Activated B cell treated with CpG ODN at 0.5 μM for 24 hours (primary cell): ENCODE results near the gene NINJ2. TPM values are rescaled to one million over a fixed set of nuclear protein-coding genes. Genes with fewer than 3 reads are reported as not detected.

Experiments used
- ATAC-seq: fragments of 200-7000 bp; cut with Tn5 transposase; one replicate; pipeline ENCODE4 v1.10.0; 2021; ENCODE audit warnings: low read depth, mild to moderate bottlenecking, moderate library complexity
- CTCF ChIA-PET: fragments of 350-600 bp; sonication (Branson Sonifier 250); formaldehyde crosslinking; loops from one replicate; lab custom pipeline; 2021; ENCODE audit warnings: antibody characterized with exemption; lab: Charles Lee
- POLR2A ChIA-PET: fragments of 350-600 bp; sonication (Branson Sonifier 250); formaldehyde crosslinking; loops from one replicate; lab custom pipeline; 2021; ENCODE audit warnings: antibody characterized with exemption; lab: Charles Lee
- DNase-seq: peaks from one replicate; pipeline ENCODE4 v3.0.0; 2022
- H3K27ac Mint-ChIP-seq: one replicate; pipeline ENCODE4 v1.8.0; 2020; ENCODE audit warnings: mixed read lengths
- H3K27me3 Mint-ChIP-seq: one replicate; pipeline ENCODE4 v1.8.0; 2021; ENCODE audit warnings: mixed read lengths
- H3K36me3 Mint-ChIP-seq: one replicate; pipeline ENCODE4 v1.8.0; 2021; ENCODE audit warnings: low read depth, mixed read lengths
- H3K4me1 Mint-ChIP-seq: one replicate; pipeline ENCODE4 v1.8.0; 2021; ENCODE audit warnings: mixed read lengths
- H3K4me3 Mint-ChIP-seq: one replicate; pipeline ENCODE4 v1.8.0; 2020; ENCODE audit warnings: mild to moderate bottlenecking, mixed read lengths
- H3K9me3 Mint-ChIP-seq: one replicate; pipeline ENCODE4 v1.8.0; 2020; ENCODE audit warnings: mixed read lengths
- CTCF ChIP-seq: fragments of 200-600 bp; IDR thresholded peaks from one replicate; pipeline ENCODE4 v1.8.0; 2022; ENCODE audit warnings: antibody characterized with exemption, mild to moderate bottlenecking
- intact Hi-C: fragments of 100-400 bp; cut with micrococcal nuclease; formaldehyde crosslinking; loops from one replicate; pipeline ENCODE4 v1.15.1; 2024
- total RNA-seq: library from RNA; stranded (reverse); gene quantifications from 2 replicates; pipeline ENCODE4 v1.2.3, GENCODE V29; 2022

Gene NINJ2
- total RNA-seq, 1 donor from 2014 or later: 3.6 TPM

DNA sequence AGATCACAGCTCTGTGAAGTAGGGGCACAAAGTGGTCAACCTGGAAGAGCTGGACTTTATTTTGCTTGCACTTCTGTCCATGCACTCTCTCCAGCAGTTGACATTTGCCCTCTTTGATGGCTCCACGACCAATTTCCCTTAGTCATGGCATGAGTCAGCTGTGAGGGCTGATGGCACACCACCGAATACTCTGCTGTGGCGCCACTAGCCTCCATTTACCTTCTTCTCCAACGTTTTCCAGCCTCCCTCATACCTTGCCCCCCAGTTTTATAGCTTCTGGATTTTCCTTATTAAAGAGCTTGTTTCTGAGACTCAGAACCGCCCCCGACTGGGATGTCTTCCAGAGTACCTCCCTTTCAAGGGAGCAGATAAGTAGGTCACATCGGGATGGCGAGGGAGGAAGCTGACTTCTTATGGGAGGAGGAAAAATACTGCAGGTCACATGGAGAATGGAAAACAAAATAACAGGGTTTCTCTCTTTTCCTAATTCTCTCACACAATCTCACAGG is 17.6 kb downstream of the NINJ2 start:
- no peak for TF ChIP-seq CTCF
- POLR2A ChIA-PET: no interaction called here
- ATAC-seq (no peak), DNase-seq (no peak)
- Mint-ChIP-seq H3K9me3 (no peaks in the 10 kb centered on the region), H3K27ac (no peak overlapping the region), H3K36me3 (peaks cover 14% of the 10 kb centered on the region), H3K4me1 (peaks cover 41% of the 10 kb centered on the region), H3K4me3 (no peak overlapping the region), H3K27me3 (no peaks in the 10 kb centered on the region)
- CTCF ChIA-PET: interaction anchor here (0.6 to 1.6 kb wide), 3 partner anchors 21 to 169 kb away, joined by 3 to 6 read pairs (median 3); no protein-coding TSS in a partner anchor
- intact Hi-C loops: no loop called here

DNA sequence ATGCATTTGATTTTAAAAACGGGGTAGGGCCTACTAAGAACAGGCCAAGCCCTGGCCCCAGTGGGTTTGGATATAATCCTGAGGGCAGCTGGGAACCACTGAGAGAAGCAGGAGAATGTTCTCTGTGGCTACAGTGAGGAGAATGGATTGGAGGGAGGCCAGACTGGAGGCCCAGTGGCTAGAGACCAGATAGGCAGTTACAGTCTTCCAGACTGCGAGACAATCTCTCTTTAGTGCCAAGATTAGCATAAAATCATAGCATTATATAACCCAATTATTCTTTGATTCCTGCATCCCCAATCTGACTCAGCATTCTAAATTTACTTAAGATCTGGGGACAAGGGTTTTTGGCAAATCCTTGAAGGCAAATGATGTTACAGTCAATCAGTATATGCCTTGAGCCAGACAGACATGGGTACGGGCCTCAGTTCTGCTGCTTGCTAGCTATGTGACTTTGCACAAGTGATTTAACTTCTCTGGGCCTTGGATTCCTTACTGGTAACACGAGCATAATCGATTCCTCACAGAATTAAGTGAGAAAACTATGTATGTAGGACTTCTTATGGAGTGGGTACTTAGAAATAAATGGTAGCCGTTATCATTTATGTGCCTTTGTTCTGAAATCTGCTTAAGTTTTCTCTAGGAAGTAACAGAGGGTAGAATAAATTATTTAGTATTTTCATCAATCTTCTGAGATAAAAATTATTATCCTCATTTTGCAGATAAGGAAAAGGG is 18.3 kb downstream of the NINJ2 start:
- H3K36me3 Mint-ChIP-seq: peaks cover 14% of the 10 kb centered on the region
- peaks cover 44% of the 10 kb centered on the region for H3K4me1 Mint-ChIP-seq
- POLR2A ChIA-PET: interaction anchor here (3.7 to 3.8 kb wide), 2 partner anchors 23 to 28 kb away, joined by 34 to 67 read pairs; no protein-coding TSS in a partner anchor
- no peaks in the 10 kb centered on the region for H3K27me3 Mint-ChIP-seq
- CTCF ChIA-PET: interaction anchor here (0.6 to 3.2 kb wide), 6 partner anchors 20 to 169 kb away, joined by 3 to 12 read pairs (median 3); no protein-coding TSS in a partner anchor
- ATAC-seq: no peak
- intact Hi-C loops: loop anchor here (1.0 kb wide), 1 partner anchor 7 kb away; no protein-coding TSS in a partner anchor
- TF ChIP-seq CTCF: no peak
- H3K27ac Mint-ChIP-seq: peak overlapping the region; percentile 96
- H3K4me3 Mint-ChIP-seq: no peak overlapping the region
- DNase-seq: no peak
- no peaks in the 10 kb centered on the region for H3K9me3 Mint-ChIP-seq

DNA sequence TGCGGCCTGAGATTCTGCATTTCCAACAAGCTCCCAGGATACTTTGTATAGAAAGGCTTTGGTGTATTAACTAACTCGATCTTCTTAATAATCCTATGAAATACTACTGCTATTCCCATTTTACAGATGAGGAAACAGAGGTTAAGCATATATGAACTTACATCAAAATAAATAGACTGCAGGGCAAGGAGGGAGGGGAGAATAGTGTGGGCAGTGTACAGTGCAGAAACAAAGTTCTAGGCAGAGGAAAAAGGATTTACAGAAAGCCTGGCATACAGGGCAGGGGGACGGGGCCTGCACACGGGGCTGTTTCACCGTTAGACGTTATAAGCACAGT is 19.0 kb downstream of the NINJ2 start:
- TF ChIP-seq CTCF: no peak
- Mint-ChIP-seq H3K27me3 (no peaks in the 10 kb centered on the region), H3K4me1 (peaks cover 48% of the 10 kb centered on the region), H3K36me3 (peaks cover 14% of the 10 kb centered on the region), H3K4me3 (peak overlapping the region; percentile 91), H3K9me3 (no peaks in the 10 kb centered on the region), H3K27ac (peak overlapping the region; percentile 96)
- ChIA-PET CTCF (interaction anchor here (1.1 to 3.2 kb wide), 5 partner anchors 24 to 170 kb away, joined by 3 to 28 read pairs (median 3); partner anchors contain the start of gene WNK1), POLR2A (interaction anchor here (0.5 to 3.8 kb wide), 10 partner anchors 10 to 305 kb away, joined by 4 to 93 read pairs (median 15); partner anchors contain the start of genes RAD52 and WNK1)
- DNase-seq (no peak), ATAC-seq (no peak)
- intact Hi-C loops: loop anchor here (1.0 kb wide), 1 partner anchor 8 kb away; no protein-coding TSS in a partner anchor

DNA sequence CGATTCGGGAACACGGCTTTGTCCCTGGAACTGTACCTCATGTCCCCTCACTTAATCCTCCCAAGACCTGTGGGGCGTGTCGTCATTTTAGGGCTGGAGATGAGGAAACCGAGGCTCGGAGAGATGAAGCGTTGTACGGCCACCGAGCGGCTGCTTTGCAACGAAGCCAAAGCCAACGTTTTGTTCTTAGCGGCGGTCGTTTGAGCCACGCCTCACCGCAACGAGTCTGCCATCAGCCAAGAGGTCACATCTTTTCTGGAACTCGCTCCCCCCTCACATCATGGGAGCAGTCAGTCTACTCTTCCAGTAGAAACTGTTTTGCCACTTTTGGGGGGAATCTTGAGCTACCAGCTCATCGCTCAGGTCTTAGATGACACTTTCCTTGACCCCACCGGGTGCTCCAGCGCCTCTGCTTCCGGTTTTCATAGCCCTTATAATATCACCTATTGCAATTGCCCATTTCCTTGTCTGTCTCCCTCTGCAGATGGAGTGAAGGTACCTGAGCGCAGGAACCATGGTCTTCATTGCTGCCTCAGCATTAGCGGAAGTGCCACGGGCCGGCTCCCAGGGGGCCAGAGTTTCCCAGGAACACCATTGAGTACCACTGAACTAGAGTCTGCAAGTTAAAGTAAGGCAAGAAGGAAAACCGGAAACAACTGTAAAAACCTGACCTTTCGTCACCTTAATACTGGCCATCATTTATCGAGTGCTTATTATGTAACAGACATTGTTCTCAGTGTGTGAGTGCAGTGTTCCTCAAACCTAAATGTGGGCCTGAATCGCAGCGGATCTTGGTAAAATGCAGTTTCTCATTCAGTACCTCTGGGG is 19.6 kb downstream of the NINJ2 start:
- H3K27me3 Mint-ChIP-seq: no peaks in the 10 kb centered on the region
- DNase-seq (peak; percentile 24), ATAC-seq (peak; percentile 1)
- H3K4me3 Mint-ChIP-seq: peak overlapping the region; percentile 91
- H3K27ac Mint-ChIP-seq: peak overlapping the region; percentile 96
- peaks cover 14% of the 10 kb centered on the region for H3K36me3 Mint-ChIP-seq
- H3K9me3 Mint-ChIP-seq: no peaks in the 10 kb centered on the region
- intact Hi-C loops: loop anchor here (1.0 to 2.0 kb wide), 4 partner anchors 9 to 67 kb away; no protein-coding TSS in a partner anchor
- ChIA-PET POLR2A (interaction anchor here (0.5 to 3.8 kb wide), 16 partner anchors 8 to 306 kb away, joined by 3 to 93 read pairs (median 6); partner anchors contain the start of genes RAD52 and WNK1), CTCF (interaction anchor here (1.0 to 3.2 kb wide), 7 partner anchors 22 to 171 kb away, joined by 3 to 28 read pairs (median 4); partner anchors contain the start of gene WNK1)
- peaks cover 49% of the 10 kb centered on the region for H3K4me1 Mint-ChIP-seq
- no peak for TF ChIP-seq CTCF
